Osteocyte (in vitro differentiated cells): ENCODE data around the gene PLK4. TPM values are rescaled to one million over a fixed set of nuclear protein-coding genes. Genes with fewer than 3 reads are reported as not detected.

Experiments
- DNase-seq: peaks from one replicate; pipeline ENCODE4 v3.0.0; 2021; ENCODE audit warnings: mixed read lengths; ENCODE audit not compliant: unreplicated experiment; ENCODE audit errors: extremely low spot score
- H3K27ac Mint-ChIP-seq: one replicate; pipeline ENCODE4 v1.8.0; 2021; ENCODE audit warnings: mild to moderate bottlenecking, mixed read lengths; ENCODE audit not compliant: unreplicated experiment
- H3K27me3 Mint-ChIP-seq: one replicate; pipeline ENCODE4 v1.8.0; 2021; ENCODE audit warnings: mixed read lengths; ENCODE audit not compliant: unreplicated experiment
- H3K36me3 Mint-ChIP-seq: one replicate; pipeline ENCODE4 v1.8.0; 2021; ENCODE audit warnings: mixed read lengths; ENCODE audit not compliant: unreplicated experiment
- H3K4me1 Mint-ChIP-seq: one replicate; pipeline ENCODE4 v1.8.0; 2021; ENCODE audit warnings: mixed read lengths; ENCODE audit not compliant: unreplicated experiment
- H3K4me3 Mint-ChIP-seq: one replicate; pipeline ENCODE4 v1.8.0; 2021; ENCODE audit warnings: mild to moderate bottlenecking, moderate library complexity, mixed read lengths; ENCODE audit not compliant: unreplicated experiment
- H3K9me3 Mint-ChIP-seq: one replicate; pipeline ENCODE4 v1.8.0; 2021; ENCODE audit warnings: mixed read lengths; ENCODE audit not compliant: unreplicated experiment
- total RNA-seq: library from RNA; stranded (reverse); gene quantifications from 2 replicates; pipeline ENCODE4 v1.2.1, GENCODE V29; 2021
- TF ChIP-seq, protein P1 (sequence below): fragments of 200-600 bp; sonication (generic); IDR thresholded peaks from 2 replicates; pipeline ENCODE4 v1.5.0; 2021; ENCODE audit warnings: antibody characterized with exemption, mild to moderate bottlenecking, moderate library complexity

Gene PLK4
- total RNA-seq, 1 donor from 2014 or later: 3.7 TPM

GRCh38 chr4:127846061-127846460 is 34.6 kb upstream of the PLK4 start:
- H3K4me3 Mint-ChIP-seq: no peak overlapping the region
- H3K36me3 Mint-ChIP-seq: peaks cover 27% of the 10 kb centered on the region
- H3K9me3 Mint-ChIP-seq: peaks cover 43% of the 10 kb centered on the region
- no peaks in the 10 kb centered on the region for H3K4me1 Mint-ChIP-seq
- TF ChIP-seq, protein P1, sequence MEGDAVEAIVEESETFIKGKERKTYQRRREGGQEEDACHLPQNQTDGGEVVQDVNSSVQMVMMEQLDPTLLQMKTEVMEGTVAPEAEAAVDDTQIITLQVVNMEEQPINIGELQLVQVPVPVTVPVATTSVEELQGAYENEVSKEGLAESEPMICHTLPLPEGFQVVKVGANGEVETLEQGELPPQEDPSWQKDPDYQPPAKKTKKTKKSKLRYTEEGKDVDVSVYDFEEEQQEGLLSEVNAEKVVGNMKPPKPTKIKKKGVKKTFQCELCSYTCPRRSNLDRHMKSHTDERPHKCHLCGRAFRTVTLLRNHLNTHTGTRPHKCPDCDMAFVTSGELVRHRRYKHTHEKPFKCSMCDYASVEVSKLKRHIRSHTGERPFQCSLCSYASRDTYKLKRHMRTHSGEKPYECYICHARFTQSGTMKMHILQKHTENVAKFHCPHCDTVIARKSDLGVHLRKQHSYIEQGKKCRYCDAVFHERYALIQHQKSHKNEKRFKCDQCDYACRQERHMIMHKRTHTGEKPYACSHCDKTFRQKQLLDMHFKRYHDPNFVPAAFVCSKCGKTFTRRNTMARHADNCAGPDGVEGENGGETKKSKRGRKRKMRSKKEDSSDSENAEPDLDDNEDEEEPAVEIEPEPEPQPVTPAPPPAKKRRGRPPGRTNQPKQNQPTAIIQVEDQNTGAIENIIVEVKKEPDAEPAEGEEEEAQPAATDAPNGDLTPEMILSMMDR: no peak
- H3K27ac Mint-ChIP-seq: no peak overlapping the region
- DNase-seq: no peak
- H3K27me3 Mint-ChIP-seq: no peaks in the 10 kb centered on the region

DNA sequence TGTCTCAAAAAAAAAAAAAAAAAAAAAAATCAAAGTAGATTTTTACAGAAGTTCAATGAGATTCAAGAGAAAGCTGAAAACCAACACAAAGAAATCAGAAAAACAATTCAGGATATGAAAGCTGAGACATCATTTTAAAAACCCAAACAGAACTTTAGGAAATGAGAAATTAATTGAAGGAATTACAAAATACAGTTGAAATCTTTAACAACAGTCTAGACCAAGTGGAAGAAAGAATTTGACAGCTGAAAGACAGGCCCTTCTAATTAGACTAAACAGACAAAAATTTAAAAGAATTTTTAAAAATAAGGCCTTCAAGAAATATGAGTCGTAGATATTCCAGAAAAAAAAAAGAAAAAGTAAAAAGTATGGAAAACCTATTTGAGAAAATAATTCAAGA is 33.9 kb upstream of the PLK4 start:
- Mint-ChIP-seq H3K27ac (no peak overlapping the region), H3K9me3 (peaks cover 48% of the 10 kb centered on the region), H3K4me1 (no peaks in the 10 kb centered on the region), H3K27me3 (no peaks in the 10 kb centered on the region), H3K36me3 (peaks cover 27% of the 10 kb centered on the region), H3K4me3 (no peak overlapping the region)
- DNase-seq: no peak
- TF ChIP-seq, protein P1: no peak

DNA sequence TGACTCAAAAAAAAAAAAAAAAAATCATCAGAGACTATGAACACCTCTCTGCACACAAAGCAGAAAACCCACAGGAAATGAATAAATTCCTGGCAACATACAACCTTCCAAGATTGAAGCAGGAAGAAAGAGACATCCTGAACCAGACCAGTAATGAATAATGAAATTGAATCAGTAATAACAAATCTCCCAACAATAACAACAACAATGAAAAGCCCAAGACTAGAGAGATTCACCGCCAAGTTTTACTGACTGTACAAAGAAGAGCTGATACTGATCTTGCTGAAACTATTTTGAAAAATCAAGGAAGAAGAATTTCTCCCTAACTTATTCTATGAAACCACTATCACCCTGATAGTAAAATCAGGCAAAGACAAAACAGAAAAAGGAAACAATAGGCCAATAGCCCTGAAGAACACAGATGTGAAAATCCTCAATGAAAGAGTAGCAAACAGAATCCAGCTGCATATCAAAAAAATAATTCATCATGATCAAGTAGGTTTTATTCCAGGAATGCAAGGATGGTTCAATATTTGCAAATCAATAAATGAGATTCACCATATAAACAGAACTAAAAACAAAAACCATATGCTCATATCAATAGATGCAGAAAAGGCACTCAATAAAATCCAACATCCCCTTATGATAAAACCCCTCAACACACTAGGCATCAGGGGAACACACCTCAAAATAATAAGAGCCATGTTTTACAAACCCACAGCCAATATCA is 31.0 kb upstream of the PLK4 start:
- Mint-ChIP-seq H3K9me3 (peaks cover 57% of the 10 kb centered on the region), H3K36me3 (peaks cover 27% of the 10 kb centered on the region), H3K27me3 (no peaks in the 10 kb centered on the region), H3K4me3 (no peak overlapping the region), H3K4me1 (no peaks in the 10 kb centered on the region), H3K27ac (no peak overlapping the region)
- TF ChIP-seq, protein P1: no peak
- no peak for DNase-seq

GRCh38 chr4:127852661-127853060 is 28.0 kb upstream of the PLK4 start:
- peaks cover 21% of the 10 kb centered on the region for H3K36me3 Mint-ChIP-seq
- no peak overlapping the region for H3K27ac Mint-ChIP-seq
- H3K4me1 Mint-ChIP-seq: peaks cover 14% of the 10 kb centered on the region
- H3K4me3 Mint-ChIP-seq: no peak overlapping the region
- TF ChIP-seq, protein P1: no peak
- peaks cover 45% of the 10 kb centered on the region for H3K9me3 Mint-ChIP-seq
- DNase-seq: no peak
- H3K27me3 Mint-ChIP-seq: no peaks in the 10 kb centered on the region

GRCh38 chr4:127856196-127856812 is 24.4 kb upstream of the PLK4 start:
- peaks cover 36% of the 10 kb centered on the region for H3K9me3 Mint-ChIP-seq
- H3K4me1 Mint-ChIP-seq: peaks cover 14% of the 10 kb centered on the region
- TF ChIP-seq, protein P1: no peak
- H3K36me3 Mint-ChIP-seq: peaks cover 13% of the 10 kb centered on the region
- no peak overlapping the region for H3K4me3 Mint-ChIP-seq
- no peak for DNase-seq
- H3K27me3 Mint-ChIP-seq: no peaks in the 10 kb centered on the region
- H3K27ac Mint-ChIP-seq: no peak overlapping the region
